CD8-positive, alpha-beta memory T cell (primary cell): Measurements from ENCODE around the gene MBD4. TPM values are rescaled to one million over a fixed set of nuclear protein-coding genes. Genes with fewer than 3 reads are reported as not detected.

Experiments used
- CTCF ChIA-PET: fragments of 350-600 bp; sonication (Branson Sonifier 250); formaldehyde crosslinking; loops from one replicate; lab custom pipeline; 2021; ENCODE audit warnings: antibody characterized with exemption; lab: Charles Lee
- POLR2A ChIA-PET: fragments of 350-600 bp; sonication (Branson Sonifier 250); formaldehyde crosslinking; loops from one replicate; lab custom pipeline; 2021; ENCODE audit warnings: antibody characterized with exemption; lab: Charles Lee
- DNase-seq, 5 donors: peaks; one replicate each; pipeline versions ENCODE4 v3.0.0 to v3.0.0-alpha.2; 2020 to 2022; ENCODE audit warnings: mixed read lengths in 1 of 5
- H3K27ac ChIP-seq: one replicate; pipeline ENCODE4 v1.7.0; 2013; ENCODE audit warnings: low read depth, mild to moderate bottlenecking, low read length, moderate library complexity
- H3K27me3 ChIP-seq: 2 replicates; pipeline ENCODE4 v1.7.0; 2013; ENCODE audit warnings: low read length, mild to moderate bottlenecking; ENCODE audit not compliant: insufficient read depth, poor library complexity, severe bottlenecking
- H3K36me3 ChIP-seq: 2 replicates; pipeline ENCODE4 v1.7.0; 2013; ENCODE audit warnings: mild to moderate bottlenecking, low read length, moderate library complexity; ENCODE audit not compliant: insufficient read depth
- H3K4me1 ChIP-seq: 2 replicates; pipeline ENCODE4 v1.7.0; 2013; ENCODE audit warnings: mild to moderate bottlenecking, low read length, moderate library complexity; ENCODE audit not compliant: insufficient read depth
- H3K4me3 ChIP-seq: 2 replicates; pipeline ENCODE4 v1.7.0; 2013; ENCODE audit warnings: mild to moderate bottlenecking, low read length
- H3K9me3 ChIP-seq: 2 replicates; pipeline ENCODE4 v1.7.0; 2013; ENCODE audit warnings: mild to moderate bottlenecking, low read length
- H3K27ac Mint-ChIP-seq, 8 donors: one replicate each; pipeline ENCODE4 v1.8.0; 2020 to 2021; ENCODE audit warnings: mixed read lengths in 8 of 8, mild to moderate bottlenecking in 6 of 8, inconsistent platforms in 3 of 8, moderate library complexity in 3 of 8
- H3K27me3 Mint-ChIP-seq, 2 donors: one replicate each; pipeline ENCODE4 v1.8.0; 2020 to 2021; ENCODE audit warnings: mixed read lengths in 2 of 2, mild to moderate bottlenecking in 1 of 2, moderate library complexity in 1 of 2
- H3K36me3 Mint-ChIP-seq, 3 donors: one replicate each; pipeline ENCODE4 v1.8.0; 2020 to 2021; ENCODE audit warnings: mixed read lengths in 3 of 3, inconsistent platforms in 1 of 3, mild to moderate bottlenecking in 1 of 3
- H3K4me1 Mint-ChIP-seq, 3 donors: one replicate each; pipeline ENCODE4 v1.8.0; 2020 to 2021; ENCODE audit warnings: mixed read lengths in 3 of 3, inconsistent platforms in 1 of 3, mild to moderate bottlenecking in 1 of 3
- H3K4me3 Mint-ChIP-seq, 7 donors: one replicate each; pipeline ENCODE4 v1.8.0; 2020 to 2021; ENCODE audit warnings: mixed read lengths in 7 of 7, mild to moderate bottlenecking in 6 of 7, moderate library complexity in 4 of 7, inconsistent platforms in 2 of 7
- H3K9me3 Mint-ChIP-seq, 5 donors: one replicate each; pipeline ENCODE4 v1.8.0; 2020 to 2022; ENCODE audit warnings: mixed read lengths in 5 of 5, mild to moderate bottlenecking in 3 of 5, moderate library complexity in 2 of 5, inconsistent platforms in 1 of 5
- polyA plus RNA-seq: library from polyadenylated mRNA; unstranded; fragments of 300-500 nt; fragmentation: Illumina TruSeq; gene quantifications from one replicate; pipeline ENCODE4 v1.2.3, GENCODE V29; 2021
- total RNA-seq, 2 experiments: library from RNA; stranded (reverse); gene quantifications; one replicate each; pipeline ENCODE4 v1.2.3, GENCODE V29; 2021

MBD4 gene
- total and polyA plus RNA-seq, 3 experiments from 2014 or later = 33.2 to 48.1 (median 48.0) TPM

DNA sequence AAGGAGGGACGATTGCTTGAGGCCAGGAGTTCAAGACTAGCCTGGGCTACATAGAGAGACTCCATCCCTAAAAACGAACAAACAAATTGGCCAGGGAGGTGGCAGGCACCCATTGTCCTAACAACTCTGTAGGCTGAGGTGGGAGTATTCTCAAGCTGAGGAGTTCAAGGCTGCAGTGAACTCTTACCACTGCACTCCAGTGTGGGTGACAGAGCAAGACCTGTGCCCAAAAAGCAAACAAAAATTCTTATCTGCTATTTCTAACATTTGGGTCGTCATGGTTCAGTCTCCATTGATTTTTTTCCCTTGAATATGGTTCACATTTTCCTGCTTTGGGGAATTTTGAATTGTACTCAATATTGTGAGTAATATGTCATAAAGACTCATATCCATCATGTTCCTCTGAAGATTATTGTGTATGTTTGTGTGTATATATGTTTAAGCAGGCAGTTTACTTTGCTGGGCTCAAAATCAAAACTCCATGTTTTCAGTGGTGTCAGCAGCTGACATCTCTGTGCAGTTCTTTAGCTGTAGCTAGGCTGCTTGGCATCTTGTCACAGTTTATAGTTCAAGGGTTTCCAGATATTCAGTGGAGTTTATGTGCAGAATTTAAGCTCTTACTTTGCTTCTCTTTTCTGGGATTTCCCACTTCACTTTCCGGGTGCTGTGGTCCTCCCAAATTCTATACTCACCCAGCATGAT, 33.5 kb upstream of the MBD4 start:
- H3K4me1 Mint-ChIP-seq = no peaks in the 10 kb centered on the region
- Histone ChIP-seq H3K36me3 (no peaks in the 10 kb centered on the region), H3K4me3 (no peak overlapping the region), H3K27me3 (no peaks in the 10 kb centered on the region), H3K4me1 (no peaks in the 10 kb centered on the region), H3K27ac (no peak overlapping the region), H3K9me3 (no peaks in the 10 kb centered on the region)
- ChIA-PET CTCF (interaction anchor here (1.0 kb wide), 1 partner anchor 17 kb away, joined by 4 read pairs; no protein-coding TSS in a partner anchor), POLR2A (no interaction called here)
- no peaks in the 10 kb centered on the region for H3K27me3 Mint-ChIP-seq
- no peak for DNase-seq
- no peak overlapping the region for H3K4me3 Mint-ChIP-seq
- no peaks in the 10 kb centered on the region for H3K9me3 Mint-ChIP-seq
- peaks cover 4 to 48% (median 17%) of the 10 kb centered on the region in 3 donors for H3K36me3 Mint-ChIP-seq
- no peak overlapping the region for H3K27ac Mint-ChIP-seq

DNA sequence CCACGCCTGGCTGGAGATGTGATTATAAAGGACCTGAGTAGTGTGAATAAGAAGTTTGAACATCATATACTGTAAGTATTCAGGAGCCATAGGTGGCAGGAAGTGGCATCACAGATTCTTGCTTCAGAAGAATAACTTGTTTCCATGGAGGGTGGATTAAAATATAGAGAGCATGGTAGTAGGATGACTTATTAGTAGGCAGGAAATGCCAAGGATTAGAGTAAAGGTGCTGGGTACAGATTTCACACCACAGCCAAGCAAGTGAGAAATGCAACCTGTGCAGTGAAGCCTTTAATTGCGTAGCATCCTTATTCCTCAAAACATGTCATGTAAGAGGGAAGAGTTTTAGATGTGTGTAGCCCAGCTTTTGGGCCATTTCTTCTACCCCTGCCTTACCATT, 31.1 kb upstream of the MBD4 start:
- Mint-ChIP-seq H3K27ac (no peak overlapping the region), H3K9me3 (no peaks in the 10 kb centered on the region), H3K27me3 (no peaks in the 10 kb centered on the region), H3K4me1 (no peaks in the 10 kb centered on the region), H3K36me3 (peaks cover 4 to 32% (median 15%) of the 10 kb centered on the region in 3 donors), H3K4me3 (no peak overlapping the region)
- Histone ChIP-seq H3K27me3 (no peaks in the 10 kb centered on the region), H3K36me3 (no peaks in the 10 kb centered on the region), H3K9me3 (no peaks in the 10 kb centered on the region), H3K27ac (no peak overlapping the region), H3K4me3 (no peak overlapping the region), H3K4me1 (no peaks in the 10 kb centered on the region)
- ChIA-PET POLR2A (no interaction called here), CTCF (no interaction called here)
- no peak for DNase-seq

DNA sequence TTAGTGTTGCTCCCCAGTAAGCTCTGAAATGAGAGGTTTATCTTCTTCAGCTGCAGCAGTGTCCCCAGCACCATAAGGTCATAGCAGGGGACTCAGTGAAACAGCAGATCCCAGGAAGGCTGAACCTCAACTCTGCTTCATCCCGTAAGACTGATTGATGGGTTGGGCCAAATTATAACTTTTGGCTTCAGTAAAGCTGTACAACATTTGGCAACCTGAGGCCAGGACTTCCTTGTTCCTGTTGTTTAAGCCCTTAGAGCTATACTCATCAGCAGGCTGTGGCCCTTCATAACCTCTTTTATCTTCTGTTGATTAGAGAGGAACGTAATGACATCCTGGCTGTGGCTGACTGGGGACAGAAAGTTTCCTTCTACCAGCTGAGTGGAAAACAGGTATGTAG, 29.3 kb upstream of the MBD4 start:
- no peaks in the 10 kb centered on the region for H3K27me3 Mint-ChIP-seq
- no peaks in the 10 kb centered on the region for H3K9me3 Mint-ChIP-seq
- H3K27ac ChIP-seq = no peak overlapping the region
- no peaks in the 10 kb centered on the region for H3K36me3 ChIP-seq
- CTCF ChIA-PET = interaction anchor here (1.0 kb wide), 1 partner anchor 69 kb away, joined by 3 read pairs; no protein-coding TSS in a partner anchor
- no peak overlapping the region for H3K4me3 ChIP-seq
- no peak for DNase-seq
- H3K4me1 Mint-ChIP-seq = no peaks in the 10 kb centered on the region
- H3K4me1 ChIP-seq = no peaks in the 10 kb centered on the region
- no peaks in the 10 kb centered on the region for H3K9me3 ChIP-seq
- H3K4me3 Mint-ChIP-seq = no peak overlapping the region
- POLR2A ChIA-PET = no interaction called here
- no peaks in the 10 kb centered on the region for H3K27me3 ChIP-seq
- peak overlapping the region in 1 of 8 donors; percentile 36 for H3K27ac Mint-ChIP-seq
- H3K36me3 Mint-ChIP-seq = peaks cover 4 to 33% (median 15%) of the 10 kb centered on the region in 3 donors

DNA sequence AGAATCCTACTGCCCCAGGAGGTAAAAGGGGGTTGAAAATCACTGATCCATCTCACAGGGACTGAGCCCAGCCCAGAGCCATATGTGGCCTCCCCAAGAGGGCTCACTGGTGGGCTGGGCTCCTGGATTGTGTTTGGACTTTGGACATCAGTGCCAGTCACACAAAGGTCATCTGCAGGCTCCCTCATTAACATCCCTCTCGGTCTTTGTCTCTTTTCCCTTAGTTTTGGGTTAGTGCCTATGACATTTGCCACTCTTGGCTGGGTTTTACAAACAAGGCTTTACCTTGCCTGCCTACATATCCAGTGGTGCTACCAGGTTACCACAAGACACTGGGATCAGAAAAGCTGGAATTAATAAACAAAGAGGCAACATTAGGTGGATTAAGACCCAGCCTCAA, 28.2 kb upstream of the MBD4 start:
- ChIA-PET CTCF (no interaction called here), POLR2A (no interaction called here)
- Histone ChIP-seq H3K4me1 (no peaks in the 10 kb centered on the region), H3K27ac (no peak overlapping the region), H3K9me3 (no peaks in the 10 kb centered on the region), H3K36me3 (no peaks in the 10 kb centered on the region), H3K27me3 (no peaks in the 10 kb centered on the region), H3K4me3 (no peak overlapping the region)
- no peak overlapping the region for H3K4me3 Mint-ChIP-seq
- H3K36me3 Mint-ChIP-seq = peaks cover 4 to 34% (median 15%) of the 10 kb centered on the region in 3 donors
- H3K27ac Mint-ChIP-seq = no peak overlapping the region
- DNase-seq = no peak
- H3K4me1 Mint-ChIP-seq = no peaks in the 10 kb centered on the region
- H3K9me3 Mint-ChIP-seq = no peaks in the 10 kb centered on the region
- H3K27me3 Mint-ChIP-seq = no peaks in the 10 kb centered on the region

DNA sequence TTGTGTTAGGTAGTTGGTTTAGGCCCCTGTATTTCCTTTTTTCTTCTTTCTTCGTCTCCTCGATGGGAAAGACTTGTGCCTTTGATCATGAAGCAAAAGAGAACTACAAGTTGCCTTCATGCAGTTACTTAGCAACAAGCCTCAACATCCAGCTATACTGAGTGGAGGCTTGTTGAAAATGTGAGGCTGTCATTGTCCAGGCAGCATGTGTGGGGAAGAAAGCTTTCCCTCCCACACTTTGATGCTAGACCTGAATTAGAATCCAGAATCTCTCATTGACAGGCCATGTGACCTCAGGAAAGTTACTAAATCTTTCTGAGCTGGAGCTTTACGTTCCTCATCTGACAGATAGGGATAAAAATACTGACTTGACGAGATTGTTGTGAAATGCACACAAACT, 24.0 kb upstream of the MBD4 start:
- Mint-ChIP-seq H3K4me3 (no peak overlapping the region), H3K4me1 (no peaks in the 10 kb centered on the region), H3K36me3 (peaks cover 0 to 19% (median 6%) of the 10 kb centered on the region in 3 donors), H3K27me3 (no peaks in the 10 kb centered on the region), H3K9me3 (no peaks in the 10 kb centered on the region), H3K27ac (no peak overlapping the region)
- ChIA-PET CTCF (no interaction called here), POLR2A (no interaction called here)
- Histone ChIP-seq H3K4me1 (no peaks in the 10 kb centered on the region), H3K27me3 (no peaks in the 10 kb centered on the region), H3K36me3 (no peaks in the 10 kb centered on the region), H3K9me3 (no peaks in the 10 kb centered on the region), H3K27ac (no peak overlapping the region), H3K4me3 (no peak overlapping the region)
- no peak for DNase-seq

DNA sequence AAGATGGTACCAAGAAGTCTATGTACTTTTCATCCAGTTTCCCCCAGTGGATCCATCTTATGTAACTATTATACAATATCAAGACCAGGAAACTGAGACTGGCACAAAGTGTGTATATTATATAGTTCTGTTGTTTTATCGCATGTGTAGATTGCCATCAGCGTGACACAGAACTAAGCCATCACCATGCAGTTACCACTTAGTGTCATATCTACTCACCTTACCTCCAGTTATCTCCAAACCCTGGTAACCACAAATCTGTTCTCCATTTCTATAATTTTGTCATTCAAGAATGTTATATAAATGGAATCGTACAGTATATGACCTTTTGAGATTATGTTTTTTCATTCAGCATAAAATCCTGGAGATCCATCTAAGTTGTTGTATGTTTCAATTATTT, 23.3 kb upstream of the MBD4 start:
- Mint-ChIP-seq H3K9me3 (no peaks in the 10 kb centered on the region), H3K27ac (no peak overlapping the region), H3K4me1 (no peaks in the 10 kb centered on the region), H3K4me3 (no peak overlapping the region), H3K27me3 (no peaks in the 10 kb centered on the region), H3K36me3 (peaks cover 0 to 22% (median 6%) of the 10 kb centered on the region in 3 donors)
- POLR2A ChIA-PET = no interaction called here
- H3K27ac ChIP-seq = no peak overlapping the region
- H3K27me3 ChIP-seq = no peaks in the 10 kb centered on the region
- H3K9me3 ChIP-seq = no peaks in the 10 kb centered on the region
- CTCF ChIA-PET = no interaction called here
- no peaks in the 10 kb centered on the region for H3K36me3 ChIP-seq
- H3K4me1 ChIP-seq = no peaks in the 10 kb centered on the region
- no peak for DNase-seq
- no peak overlapping the region for H3K4me3 ChIP-seq

DNA sequence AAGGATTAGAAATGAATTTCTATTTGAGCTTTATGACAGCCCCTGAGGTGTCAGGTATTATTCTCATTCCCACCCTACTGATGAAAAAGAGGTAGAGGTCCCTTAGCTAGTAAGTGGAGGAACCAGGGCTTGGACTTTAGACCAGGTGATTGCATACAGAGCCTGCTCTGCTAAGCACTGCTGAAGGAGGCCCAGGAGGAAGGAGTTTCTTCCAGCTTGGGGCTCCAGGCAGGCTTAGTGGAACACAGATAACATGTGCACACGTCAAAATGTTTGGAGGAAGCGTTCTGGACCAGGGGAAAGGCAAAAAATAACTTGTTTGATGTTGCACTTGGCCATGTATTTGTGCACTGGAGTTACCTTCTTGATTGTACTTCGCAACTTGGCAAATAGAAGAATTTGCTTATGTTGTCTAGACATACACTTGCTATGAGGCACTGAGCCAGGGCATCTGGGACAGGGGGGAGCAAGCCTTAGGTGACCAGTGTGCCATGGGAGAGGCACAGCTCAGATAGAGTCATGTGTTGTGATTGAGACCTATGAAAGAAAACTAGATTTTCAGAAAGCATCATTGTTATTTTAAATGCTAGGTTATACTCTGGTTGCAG, 22.7 kb upstream of the MBD4 start:
- no peak overlapping the region for H3K4me3 ChIP-seq
- Mint-ChIP-seq H3K4me3 (no peak overlapping the region), H3K4me1 (no peaks in the 10 kb centered on the region), H3K27me3 (no peaks in the 10 kb centered on the region), H3K36me3 (peaks cover 0 to 21% (median 6%) of the 10 kb centered on the region in 3 donors), H3K27ac (peak overlapping the region in 1 of 8 donors; percentile 35), H3K9me3 (no peaks in the 10 kb centered on the region)
- H3K9me3 ChIP-seq = no peaks in the 10 kb centered on the region
- DNase-seq = no peak
- H3K27ac ChIP-seq = peak overlapping the region; percentile 63
- H3K27me3 ChIP-seq = no peaks in the 10 kb centered on the region
- POLR2A ChIA-PET = no interaction called here
- CTCF ChIA-PET = no interaction called here
- H3K36me3 ChIP-seq = no peaks in the 10 kb centered on the region
- no peaks in the 10 kb centered on the region for H3K4me1 ChIP-seq

DNA sequence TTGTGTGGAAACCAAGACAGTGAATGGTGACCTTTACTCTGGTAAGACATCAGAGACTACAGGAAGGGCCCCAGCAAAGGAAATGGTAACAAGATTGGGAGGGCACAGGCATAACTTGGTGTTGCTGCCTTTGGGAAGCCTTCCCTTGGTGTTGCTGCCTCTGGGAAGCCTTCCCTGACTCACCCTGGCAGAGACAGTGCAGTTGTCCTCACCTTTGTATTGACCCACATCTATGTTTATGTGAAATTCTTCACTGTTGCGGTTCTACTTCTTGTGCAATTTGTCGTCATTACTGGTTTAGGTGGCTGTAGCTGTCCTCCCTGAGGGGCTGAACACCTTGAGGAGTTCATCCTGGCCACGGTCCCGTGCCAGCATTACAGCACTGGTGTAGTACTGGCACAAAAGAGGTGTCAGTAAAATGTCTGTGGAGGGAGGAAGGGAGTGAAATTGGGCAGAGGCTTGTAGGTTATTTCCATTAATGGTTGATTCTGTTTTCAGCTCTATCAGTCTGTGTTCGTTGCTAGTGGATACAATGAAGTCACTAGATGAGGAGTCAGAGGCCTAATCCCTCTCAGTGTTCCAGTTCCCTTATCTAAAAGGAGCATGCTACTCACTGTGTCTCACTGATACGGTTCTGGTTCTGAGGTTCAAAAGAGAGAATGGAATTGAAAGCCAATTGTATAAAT, 21.9 kb upstream of the MBD4 start:
- H3K36me3 ChIP-seq = no peaks in the 10 kb centered on the region

More for the DNA sequence above, 21.9 kb upstream of the MBD4 start:
- DNase-seq = no peak
- Histone ChIP-seq H3K4me1 (no peaks in the 10 kb centered on the region), H3K4me3 (no peak overlapping the region), H3K27me3 (no peaks in the 10 kb centered on the region), H3K9me3 (no peaks in the 10 kb centered on the region), H3K27ac (peak overlapping the region; percentile 63)
- H3K36me3 Mint-ChIP-seq = peaks cover 0 to 20% (median 4%) of the 10 kb centered on the region in 3 donors
- no peaks in the 10 kb centered on the region for H3K27me3 Mint-ChIP-seq
- H3K27ac Mint-ChIP-seq = peak overlapping the region in 1 of 8 donors; percentile 76
- POLR2A ChIA-PET = no interaction called here
- H3K4me1 Mint-ChIP-seq = no peaks in the 10 kb centered on the region
- H3K9me3 Mint-ChIP-seq = no peaks in the 10 kb centered on the region
- H3K4me3 Mint-ChIP-seq = no peak overlapping the region
- CTCF ChIA-PET = no interaction called here
